Fibroblast of villous mesenchyme (primary cell): ENCODE results near the gene WDPCP. TPM values are rescaled to one million over a fixed set of nuclear protein-coding genes. Genes with fewer than 3 reads are reported as not detected.
"Not testable (repeated sequence)": the region's sequence is repeated elsewhere in the genome, so short reads cannot be mapped to it uniquely, and the experiment has no call there.

Experiments used
- DNase-seq: peaks from one replicate; pipeline ENCODE4 v3.0.0-alpha.2; 2010; ENCODE audit warnings: low read depth
- H3K4me3 ChIP-seq: 2 replicates; pipeline ENCODE4 v1.5.1; 2011; ENCODE audit warnings: low read depth, mild to moderate bottlenecking, low read length
- total RNA-seq: library from RNA; depleted of rRNA; stranded (reverse); fragments of >200 nt; gene quantifications from 2 replicates; pipeline ENCODE4 v1.2.3, GENCODE V29; 2012
- TF ChIP-seq, protein P1 (sequence below): IDR thresholded peaks from 2 replicates; pipeline ENCODE4 v1.5.1; 2012; ENCODE audit warnings: low read depth, mild to moderate bottlenecking, low read length; ENCODE audit not compliant: insufficient read depth

The WDPCP gene
- total RNA-seq, 1 donor, result 14.7 TPM

DNA sequence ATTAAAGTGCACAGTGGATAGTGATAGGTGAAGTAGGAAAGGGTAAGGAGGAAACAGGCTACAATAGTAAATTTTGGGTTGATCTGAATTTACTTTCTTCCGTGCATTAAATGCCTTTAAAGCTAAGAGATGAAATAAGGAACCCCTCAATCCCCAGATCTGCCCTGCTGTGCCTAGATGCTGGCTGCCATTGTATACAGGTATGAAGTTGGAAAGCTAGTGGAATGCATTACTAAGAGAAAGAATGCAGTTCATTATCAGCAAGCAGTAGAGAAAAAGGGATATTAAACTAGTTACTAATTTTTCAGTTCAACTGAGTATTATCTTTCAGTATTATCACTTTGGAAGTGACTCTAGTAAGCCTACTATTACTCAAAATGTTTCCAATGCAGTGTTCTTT is 93.3 kb downstream of the WDPCP start:
- TF ChIP-seq, protein P1, sequence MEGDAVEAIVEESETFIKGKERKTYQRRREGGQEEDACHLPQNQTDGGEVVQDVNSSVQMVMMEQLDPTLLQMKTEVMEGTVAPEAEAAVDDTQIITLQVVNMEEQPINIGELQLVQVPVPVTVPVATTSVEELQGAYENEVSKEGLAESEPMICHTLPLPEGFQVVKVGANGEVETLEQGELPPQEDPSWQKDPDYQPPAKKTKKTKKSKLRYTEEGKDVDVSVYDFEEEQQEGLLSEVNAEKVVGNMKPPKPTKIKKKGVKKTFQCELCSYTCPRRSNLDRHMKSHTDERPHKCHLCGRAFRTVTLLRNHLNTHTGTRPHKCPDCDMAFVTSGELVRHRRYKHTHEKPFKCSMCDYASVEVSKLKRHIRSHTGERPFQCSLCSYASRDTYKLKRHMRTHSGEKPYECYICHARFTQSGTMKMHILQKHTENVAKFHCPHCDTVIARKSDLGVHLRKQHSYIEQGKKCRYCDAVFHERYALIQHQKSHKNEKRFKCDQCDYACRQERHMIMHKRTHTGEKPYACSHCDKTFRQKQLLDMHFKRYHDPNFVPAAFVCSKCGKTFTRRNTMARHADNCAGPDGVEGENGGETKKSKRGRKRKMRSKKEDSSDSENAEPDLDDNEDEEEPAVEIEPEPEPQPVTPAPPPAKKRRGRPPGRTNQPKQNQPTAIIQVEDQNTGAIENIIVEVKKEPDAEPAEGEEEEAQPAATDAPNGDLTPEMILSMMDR, result no peak
- DNase-seq, result no peak
- H3K4me3 ChIP-seq, result no peak overlapping the region

DNA sequence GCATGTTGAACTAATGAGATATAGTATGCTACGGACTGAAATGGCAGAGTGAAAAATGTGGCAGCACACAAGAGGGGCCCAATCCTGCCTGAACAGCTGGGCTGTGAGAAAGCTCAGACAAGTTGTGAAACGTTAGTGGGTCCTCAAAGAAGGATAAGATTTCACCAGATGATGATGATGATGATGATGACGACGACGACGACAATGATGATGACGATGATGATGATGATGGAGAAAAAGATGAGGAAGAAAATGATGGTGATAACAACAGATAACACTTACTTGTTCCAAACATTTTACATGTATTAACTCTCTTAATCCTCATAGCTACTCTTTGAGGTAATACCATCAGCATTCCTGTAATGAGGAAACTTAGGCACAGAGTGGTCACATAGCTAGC is 94.2 kb downstream of the WDPCP start:
- DNase-seq, result no peak
- TF ChIP-seq, protein P1, result no peak
- H3K4me3 ChIP-seq, result no peak overlapping the region

DNA sequence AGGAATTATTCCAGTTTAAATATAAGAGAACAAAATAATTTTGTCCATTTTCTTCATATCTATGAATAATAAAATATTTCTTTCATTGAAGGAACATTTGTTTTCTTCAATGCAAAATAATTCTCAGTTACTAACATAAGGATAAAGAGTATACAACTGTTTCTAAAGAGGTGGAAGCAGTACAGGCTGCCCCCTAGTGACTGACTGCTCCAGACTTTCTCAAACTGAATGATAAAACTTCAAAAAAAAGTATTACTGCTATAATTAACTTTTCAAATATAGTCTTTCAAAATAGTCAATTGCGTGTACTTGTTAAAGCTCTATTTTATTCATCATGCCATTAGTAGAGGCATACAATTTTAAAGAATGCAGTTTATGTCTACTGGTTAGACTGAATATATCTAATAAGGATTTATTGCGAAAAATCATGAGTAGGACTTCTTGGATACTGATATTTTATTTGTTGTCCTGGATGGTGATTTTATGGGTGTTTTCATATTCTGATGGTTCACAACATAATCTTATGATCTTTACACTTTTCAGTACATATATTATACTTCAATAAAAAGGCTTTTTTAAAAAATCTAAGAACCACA is 100.1 kb downstream of the WDPCP start:
- TF ChIP-seq, protein P1, result peak; percentile 80
- H3K4me3 ChIP-seq, result no peak overlapping the region
- DNase-seq, result peak; percentile 38

DNA sequence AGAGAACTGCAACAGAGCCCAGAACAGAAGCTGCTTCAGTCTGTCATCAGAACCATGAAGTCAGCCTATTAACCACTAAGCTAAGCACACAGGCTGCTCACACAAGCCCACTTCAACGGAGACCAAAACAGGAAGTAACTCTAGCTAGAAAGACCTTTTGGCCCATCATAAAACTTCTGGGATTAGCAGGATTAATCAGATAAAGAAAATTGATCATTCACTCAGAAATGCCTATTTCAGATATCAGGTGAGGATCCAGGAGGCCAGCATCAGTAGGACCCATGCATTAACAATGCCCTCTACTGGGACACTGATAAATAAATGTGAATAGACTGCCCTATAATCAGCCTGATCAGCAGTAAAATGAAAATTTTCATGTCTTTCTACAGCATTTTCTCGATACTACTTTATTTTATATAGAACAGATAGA is 101.4 kb downstream of the WDPCP start:
- no peak overlapping the region for H3K4me3 ChIP-seq
- no peak for DNase-seq
- TF ChIP-seq, protein P1, result no peak

DNA sequence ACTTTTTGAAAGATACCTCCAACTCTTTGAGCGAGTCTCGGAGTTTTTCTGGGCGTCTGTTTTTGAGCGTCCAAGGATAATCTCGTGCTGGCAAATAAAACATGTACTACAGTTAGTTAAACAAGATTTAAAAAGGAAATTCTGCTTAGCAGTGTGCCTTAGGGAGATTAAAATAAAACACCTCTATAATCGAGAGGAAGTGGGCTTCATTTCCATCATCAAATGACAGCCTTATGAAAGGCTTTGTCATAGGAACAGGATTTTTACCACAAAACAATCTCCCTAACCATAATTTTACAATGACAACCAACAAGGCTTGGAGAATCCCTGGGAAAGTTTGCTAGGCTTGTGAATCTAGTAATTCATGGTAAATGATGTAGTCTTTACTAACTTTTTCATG is 103.4 kb downstream of the WDPCP start:
- no peak for DNase-seq
- no peak overlapping the region for H3K4me3 ChIP-seq
- TF ChIP-seq, protein P1, result no peak

DNA sequence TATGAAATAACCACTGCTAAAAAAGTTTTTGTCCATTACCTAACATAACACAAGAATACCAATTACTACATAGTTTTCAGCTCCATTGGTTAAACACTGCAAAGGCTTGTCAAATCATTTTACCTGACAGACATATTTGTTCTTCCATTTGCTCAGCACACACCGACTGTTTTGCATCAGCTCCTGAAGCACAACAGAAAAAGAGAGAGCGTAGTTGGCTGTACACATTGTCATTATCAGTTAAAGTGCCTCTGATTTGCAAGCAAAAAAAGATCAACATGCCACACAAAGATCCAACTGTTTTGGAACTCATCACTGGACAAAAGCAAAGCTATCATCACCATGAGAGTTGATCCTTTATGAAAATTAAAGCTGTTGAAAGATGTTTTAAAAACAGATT is 103.8 kb downstream of the WDPCP start:
- DNase-seq, result no peak
- no peak overlapping the region for H3K4me3 ChIP-seq
- TF ChIP-seq, protein P1, result no peak

DNA sequence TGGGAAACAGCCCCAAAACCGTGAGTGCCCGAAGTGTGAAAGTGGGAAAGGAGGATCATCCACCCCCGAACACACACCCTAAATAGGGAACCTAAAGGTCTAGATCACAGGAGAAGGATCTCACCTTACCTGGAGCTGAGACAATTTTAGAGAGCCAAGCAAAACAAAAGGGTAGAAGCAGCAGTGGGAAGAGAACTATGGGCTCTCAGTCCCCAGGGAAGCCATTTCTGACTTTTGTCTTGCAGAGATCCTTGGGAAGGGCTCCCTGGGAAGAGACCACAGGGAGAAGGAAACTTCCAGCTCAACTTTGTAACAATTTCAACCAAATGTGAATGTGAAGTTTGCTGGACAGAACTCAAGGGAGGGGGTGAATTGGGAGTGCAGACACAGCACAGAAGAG is 110.6 kb downstream of the WDPCP start:
- no peak for DNase-seq
- TF ChIP-seq, protein P1, result no peak
- H3K4me3 ChIP-seq, result no peak overlapping the region

DNA sequence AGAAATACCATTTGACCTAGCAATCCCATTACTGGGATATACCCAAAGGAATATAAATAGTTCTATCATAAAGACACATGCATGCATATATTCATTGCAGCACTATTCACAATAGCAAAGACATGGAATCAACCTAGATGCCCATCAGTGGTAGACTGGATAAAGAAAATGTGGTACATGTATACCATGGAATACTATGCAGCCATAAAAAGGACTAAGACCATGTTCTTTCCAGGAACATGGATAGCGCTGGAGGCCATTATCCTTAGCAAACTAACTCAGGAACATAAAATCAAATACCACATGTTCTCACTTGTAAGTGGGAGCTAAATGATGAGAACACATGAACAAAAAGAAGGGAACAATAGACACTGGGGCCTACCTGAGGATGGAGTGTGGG is 119.0 kb downstream of the WDPCP start:
- DNase-seq, H3K4me3 ChIP-seq: not testable (repeated sequence)
